Nephron (organoid): Measurements from ENCODE around the gene MYCBPAP.

Source experiments
- H3K27ac Mint-ChIP-seq, 3 experiments: 2 replicates each; pipeline ENCODE4 v1.8.0; 2020; ENCODE audit warnings: mixed read lengths in 3 of 3, mild to moderate bottlenecking in 2 of 3, moderate library complexity in 1 of 3
- H3K27me3 Mint-ChIP-seq: 2 replicates; pipeline ENCODE4 v1.8.0; 2021; ENCODE audit warnings: low read depth, mild to moderate bottlenecking, moderate library complexity, mixed read lengths
- H3K36me3 Mint-ChIP-seq: 2 replicates; pipeline ENCODE4 v1.8.0; 2020; ENCODE audit warnings: low read depth, mixed read lengths
- H3K4me1 Mint-ChIP-seq: 2 replicates; pipeline ENCODE4 v1.8.0; 2020; ENCODE audit warnings: mixed read lengths
- H3K4me3 Mint-ChIP-seq, 3 experiments: 2 replicates each; pipeline ENCODE4 v1.8.0; 2020; ENCODE audit warnings: mild to moderate bottlenecking in 3 of 3, mixed read lengths in 3 of 3, moderate library complexity in 2 of 3
- H3K9me3 Mint-ChIP-seq: 2 replicates; pipeline ENCODE4 v1.8.0; 2020; ENCODE audit warnings: mixed read lengths
- CTCF ChIP-seq, 3 experiments: fragments of 200-600 bp; sonication (generic); IDR thresholded peaks; one replicate each; pipeline ENCODE4 v1.5.0; 2021; ENCODE audit warnings: antibody characterized with exemption in 3 of 3; ENCODE audit not compliant: unreplicated experiment in 3 of 3

The MYCBPAP gene

GRCh38 chr17:50527155-50527762 is 19.0 kb downstream of the MYCBPAP start:
- H3K27me3 Mint-ChIP-seq = peaks cover 4% of the 10 kb centered on the region
- no peak overlapping the region for H3K4me3 Mint-ChIP-seq
- peaks cover 12% of the 10 kb centered on the region for H3K4me1 Mint-ChIP-seq
- no peaks in the 10 kb centered on the region for H3K9me3 Mint-ChIP-seq
- no peak for TF ChIP-seq CTCF (IDR thresholded peaks at IDR 0.05; ENCODE audit: unreplicated experiment in 3 of 3)
- H3K36me3 Mint-ChIP-seq = no peaks in the 10 kb centered on the region
- no peak overlapping the region for H3K27ac Mint-ChIP-seq

GRCh38 chr17:50527949-50528474 is 19.8 kb downstream of the MYCBPAP start:
- Mint-ChIP-seq H3K27ac (no peak overlapping the region), H3K4me3 (no peak overlapping the region), H3K36me3 (no peaks in the 10 kb centered on the region), H3K9me3 (no peaks in the 10 kb centered on the region), H3K27me3 (peaks cover 4% of the 10 kb centered on the region), H3K4me1 (peaks cover 14% of the 10 kb centered on the region)
- TF ChIP-seq CTCF (IDR thresholded peaks at IDR 0.05; ENCODE audit: unreplicated experiment in 3 of 3) = no peak

GRCh38 chr17:50529849-50530248 is 21.6 kb downstream of the MYCBPAP start:
- TF ChIP-seq CTCF (IDR thresholded peaks at IDR 0.05; ENCODE audit: unreplicated experiment in 3 of 3) = no peak
- Mint-ChIP-seq H3K27ac (peak overlapping the region in 1 of 3 experiments; percentile 5), H3K4me3 (no peak overlapping the region), H3K36me3 (no peaks in the 10 kb centered on the region), H3K9me3 (no peaks in the 10 kb centered on the region), H3K27me3 (peaks cover 14% of the 10 kb centered on the region), H3K4me1 (peaks cover 32% of the 10 kb centered on the region)

GRCh38 chr17:50531428-50532025 is 23.3 kb downstream of the MYCBPAP start:
- Mint-ChIP-seq H3K4me1 (peaks cover 48% of the 10 kb centered on the region), H3K27ac (peak overlapping the region in 2 of 3 experiments; percentile 33 to 45), H3K9me3 (no peaks in the 10 kb centered on the region), H3K4me3 (no peak overlapping the region), H3K36me3 (no peaks in the 10 kb centered on the region), H3K27me3 (peaks cover 22% of the 10 kb centered on the region)
- TF ChIP-seq CTCF (IDR thresholded peaks at IDR 0.05; ENCODE audit: unreplicated experiment in 3 of 3) = no peak

GRCh38 chr17:50532452-50533024 is 24.3 kb downstream of the MYCBPAP start, which contains the start of gene EPN3:
TSS of gene EPN3 (plus strand) at chr17:50532735. CDS start at chr17:50536557, 3,822 bp downstream.
- no peaks in the 10 kb centered on the region for H3K9me3 Mint-ChIP-seq
- H3K36me3 Mint-ChIP-seq = no peaks in the 10 kb centered on the region
- peak within 1 kb of the TSS; percentile 70 to 81 (median 79) for H3K4me3 Mint-ChIP-seq
- TF ChIP-seq CTCF (IDR thresholded peaks at IDR 0.05; ENCODE audit: unreplicated experiment in 3 of 3) = no peak
- peaks cover 48% of the 10 kb centered on the region for H3K4me1 Mint-ChIP-seq
- peak within 1 kb of the TSS; percentile 53 to 85 (median 60) for H3K27ac Mint-ChIP-seq
- peaks cover 22% of the 10 kb centered on the region for H3K27me3 Mint-ChIP-seq
